ENCODE data around the gene SUCLA2. TPM values are rescaled to one million over a fixed set of nuclear protein-coding genes. Genes with fewer than 3 reads are reported as not detected.

The SUCLA2 gene
- total RNA-seq, 4 donors from 2014 or later = 45.4 to 68.5 (median 57.2) TPM

GRCh38 chr13:47929156-47929555, 71.9 kb downstream of the SUCLA2 start:
- no peak overlapping the region for H3K4me3 ChIP-seq
- H3K9me3 ChIP-seq = no peaks in the 10 kb centered on the region
- H3K27ac ChIP-seq = no peak overlapping the region
- H3K4me1 ChIP-seq = no peaks in the 10 kb centered on the region
- no peak for DNase-seq
- TF ChIP-seq, protein P1, sequence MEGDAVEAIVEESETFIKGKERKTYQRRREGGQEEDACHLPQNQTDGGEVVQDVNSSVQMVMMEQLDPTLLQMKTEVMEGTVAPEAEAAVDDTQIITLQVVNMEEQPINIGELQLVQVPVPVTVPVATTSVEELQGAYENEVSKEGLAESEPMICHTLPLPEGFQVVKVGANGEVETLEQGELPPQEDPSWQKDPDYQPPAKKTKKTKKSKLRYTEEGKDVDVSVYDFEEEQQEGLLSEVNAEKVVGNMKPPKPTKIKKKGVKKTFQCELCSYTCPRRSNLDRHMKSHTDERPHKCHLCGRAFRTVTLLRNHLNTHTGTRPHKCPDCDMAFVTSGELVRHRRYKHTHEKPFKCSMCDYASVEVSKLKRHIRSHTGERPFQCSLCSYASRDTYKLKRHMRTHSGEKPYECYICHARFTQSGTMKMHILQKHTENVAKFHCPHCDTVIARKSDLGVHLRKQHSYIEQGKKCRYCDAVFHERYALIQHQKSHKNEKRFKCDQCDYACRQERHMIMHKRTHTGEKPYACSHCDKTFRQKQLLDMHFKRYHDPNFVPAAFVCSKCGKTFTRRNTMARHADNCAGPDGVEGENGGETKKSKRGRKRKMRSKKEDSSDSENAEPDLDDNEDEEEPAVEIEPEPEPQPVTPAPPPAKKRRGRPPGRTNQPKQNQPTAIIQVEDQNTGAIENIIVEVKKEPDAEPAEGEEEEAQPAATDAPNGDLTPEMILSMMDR (IDR thresholded peaks at IDR 0.05) = no peak
- TF ChIP-seq POLR2A (IDR thresholded peaks at IDR 0.05) = no peak
- H3K36me3 ChIP-seq = no peaks in the 10 kb centered on the region
- H3K27me3 ChIP-seq = no peaks in the 10 kb centered on the region

DNA sequence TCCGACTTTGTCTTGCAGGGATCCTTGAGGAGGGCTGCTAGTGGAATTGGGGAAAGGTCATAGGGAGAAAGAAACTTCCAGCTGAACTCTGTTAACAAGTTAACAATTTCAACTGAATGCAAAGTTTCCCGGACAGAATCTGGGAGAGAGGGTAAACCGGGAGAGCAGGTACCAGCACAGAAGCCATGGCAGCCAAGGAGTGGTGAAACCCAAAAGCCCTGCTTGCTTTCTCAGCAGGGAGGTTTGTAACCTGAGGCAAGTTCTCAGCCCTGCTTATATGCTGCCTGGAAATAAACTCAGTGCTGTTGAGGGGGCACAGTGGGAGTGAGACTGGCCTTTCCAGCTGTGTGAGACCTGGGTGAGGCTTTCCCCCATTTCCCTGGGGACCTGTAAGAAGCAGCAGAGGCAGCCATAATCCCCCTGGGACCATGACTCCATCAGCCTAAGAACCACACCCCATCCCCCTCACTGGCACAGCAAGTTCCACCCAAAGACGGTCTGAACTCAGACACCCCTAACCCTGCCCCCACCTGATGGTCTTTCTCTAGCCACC, 84.0 kb downstream of the SUCLA2 start:
- H3K4me1 ChIP-seq = no peaks in the 10 kb centered on the region
- H3K27ac ChIP-seq = no peak overlapping the region
- DNase-seq = no peak
- no peak for TF ChIP-seq POLR2A (IDR thresholded peaks at IDR 0.05)
- TF ChIP-seq, protein P1 (IDR thresholded peaks at IDR 0.05) = no peak
- no peaks in the 10 kb centered on the region for H3K27me3 ChIP-seq
- H3K9me3 ChIP-seq = peaks cover 0 to 7% (median 0%) of the 10 kb centered on the region in 4 donors
- no peaks in the 10 kb centered on the region for H3K36me3 ChIP-seq
- no peak overlapping the region for H3K4me3 ChIP-seq

GRCh38 chr13:47908197-47908902, 92.7 kb downstream of the SUCLA2 start:
- no peak for TF ChIP-seq POLR2A (IDR thresholded peaks at IDR 0.05)
- TF ChIP-seq, protein P1 (IDR thresholded peaks at IDR 0.05) = no peak
- H3K9me3 ChIP-seq = no peaks in the 10 kb centered on the region
- H3K4me1 ChIP-seq = no peaks in the 10 kb centered on the region
- H3K27me3 ChIP-seq = no peaks in the 10 kb centered on the region
- no peak overlapping the region for H3K4me3 ChIP-seq
- DNase-seq = no peak
- no peak overlapping the region for H3K27ac ChIP-seq
- H3K36me3 ChIP-seq = no peaks in the 10 kb centered on the region

DNA sequence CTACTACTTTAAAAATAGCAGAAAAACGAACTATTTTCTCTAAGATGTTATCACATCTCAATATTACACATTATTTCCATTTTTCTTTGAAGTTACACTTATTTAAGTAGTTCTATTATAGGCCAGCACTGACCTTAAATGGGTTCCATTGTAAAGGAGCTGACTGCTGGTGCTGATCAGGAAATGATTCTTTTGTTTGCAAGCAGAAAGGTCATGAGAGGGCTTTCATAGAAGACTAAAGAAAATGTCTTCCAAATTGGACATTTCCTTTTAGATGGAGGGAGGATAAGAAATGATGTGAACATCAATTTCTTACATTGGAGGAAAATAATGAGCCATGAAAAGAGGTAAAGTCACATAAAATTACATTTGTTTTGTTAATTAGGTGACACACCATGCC, 96.2 kb downstream of the SUCLA2 start:
- no peak for TF ChIP-seq POLR2A (IDR thresholded peaks at IDR 0.05)
- TF ChIP-seq, protein P1 (IDR thresholded peaks at IDR 0.05) = no peak
- Histone ChIP-seq H3K9me3 (no peaks in the 10 kb centered on the region), H3K27ac (no peak overlapping the region)

DNA sequence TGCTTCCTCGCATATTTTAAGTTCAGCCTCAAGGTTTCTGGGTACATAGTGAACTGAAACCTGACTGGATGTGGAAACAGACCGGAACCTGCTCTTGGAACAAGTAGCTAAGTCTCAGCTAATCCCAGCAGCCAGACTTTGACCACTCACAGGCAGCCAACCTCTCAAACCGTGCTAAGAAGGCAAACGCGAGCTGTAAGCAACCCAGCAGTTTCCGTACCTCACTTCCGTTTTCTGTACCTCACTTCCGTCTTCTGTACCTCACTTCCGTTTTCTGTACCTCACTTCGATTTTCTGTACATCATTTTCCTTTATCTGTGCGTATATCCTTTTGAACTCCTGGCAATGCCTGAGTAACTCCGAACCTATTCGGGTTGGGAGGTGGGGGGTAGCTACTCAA, 96.8 kb downstream of the SUCLA2 start:
- peak overlapping the region; percentile 4 to 18 (median 10) for H3K4me3 ChIP-seq
- no peak for DNase-seq

More for the DNA sequence above, 96.2 kb downstream of the SUCLA2 start:
- no peaks in the 10 kb centered on the region for H3K36me3 ChIP-seq
- H3K4me1 ChIP-seq = no peaks in the 10 kb centered on the region
- H3K27me3 ChIP-seq = no peaks in the 10 kb centered on the region
- DNase-seq = no peak
- H3K4me3 ChIP-seq = no peak overlapping the region

More for the DNA sequence above, 96.8 kb downstream of the SUCLA2 start:
- Histone ChIP-seq H3K27me3 (no peaks in the 10 kb centered on the region), H3K4me1 (no peaks in the 10 kb centered on the region), H3K9me3 (no peaks in the 10 kb centered on the region), H3K27ac (peak overlapping the region in 1 of 4 donors; percentile 13), H3K36me3 (no peaks in the 10 kb centered on the region)
- TF ChIP-seq, protein P1 (IDR thresholded peaks at IDR 0.05) = no peak
- no peak for TF ChIP-seq POLR2A (IDR thresholded peaks at IDR 0.05)

All from Peyer's patch (tissue), 4 donors.